Endothelial cell of umbilical vein (primary cell): ENCODE data around the gene TMEM43. TPM values are rescaled to one million over a fixed set of nuclear protein-coding genes. Genes with fewer than 3 reads are reported as not detected.

ENCODE experiments used
- BruUV-seq: library from RNA; stranded (reverse); fragments of 400-500 nt; replicated peaks from 2 replicates; lab custom pipeline; 2021; lab: Mats Ljungman, UMichigan
- CTCF ChIA-PET: fragments of 300-600, 350-600 bp; sonication (Branson Sonifier 250); formaldehyde crosslinking; loops from one replicate; lab custom pipeline; 2021; ENCODE audit warnings: antibody characterized with exemption, inconsistent platforms; lab: Charles Lee
- POLR2A ChIA-PET: fragments of 300-600, 350-600 bp; sonication (Branson Sonifier 250); formaldehyde crosslinking; loops from one replicate; lab custom pipeline; 2021; ENCODE audit warnings: antibody characterized with exemption, inconsistent platforms; lab: Charles Lee
- DNase-seq: peaks from one replicate; pipeline ENCODE4 v3.0.0-alpha.2; 2011; ENCODE audit warnings: low read depth, low spot score
- FAIRE-seq: peaks from 2 replicates; lab custom pipeline; 2011; peaks lifted over from hg19 to GRCh38; lab: Jason Lieb, UNC
- H2AFZ ChIP-seq: 2 replicates; pipeline ENCODE4 v1.6.0; 2012; ENCODE audit warnings: low read depth, low read length, control low read depth, inconsistent platforms
- H3K27ac ChIP-seq: 2 replicates; pipeline ENCODE4 v1.5.1; 2011; ENCODE audit warnings: low read depth, mild to moderate bottlenecking, control low read depth, low read length, moderate library complexity; ENCODE audit not compliant: insufficient read depth
- H3K27me3 ChIP-seq, 2 experiments: 2 replicates each; pipeline versions ENCODE4 v1.6.0 to v1.6.1; 2011; ENCODE audit warnings: low read length in 2 of 2, mixed read lengths in 1 of 2; ENCODE audit not compliant: control insufficient read depth in 2 of 2, insufficient read depth in 2 of 2
- H3K36me3 ChIP-seq, 2 experiments: 2 replicates in 1 of 2; 3 replicates in 1 of 2; pipeline ENCODE4 v1.5.1; 2011; ENCODE audit warnings: low read length in 2 of 2, mild to moderate bottlenecking in 1 of 2, moderate library complexity in 1 of 2; ENCODE audit not compliant: control insufficient read depth in 2 of 2, insufficient read depth in 2 of 2; ENCODE audit errors: extremely low read depth in 1 of 2
- H3K4me1 ChIP-seq: 3 replicates; pipeline ENCODE4 v1.5.1; 2011; ENCODE audit warnings: mild to moderate bottlenecking, low read length; ENCODE audit not compliant: control insufficient read depth, insufficient read depth; ENCODE audit errors: extremely low read depth
- H3K4me2 ChIP-seq: 2 replicates; pipeline ENCODE4 v1.6.1; 2011; ENCODE audit warnings: low read length, control low read depth, mixed read lengths; ENCODE audit not compliant: insufficient read depth
- H3K4me3 ChIP-seq, 3 experiments: fragments of 200-600 bp in 1 of 3; sonication (generic), shearing (Covaris generic) in 1 of 3; replicated peaks in 1 of 3; 2 replicates each; pipeline ENCODE4 v1.5.1; 2011 to 2016; ENCODE audit warnings: control low read depth in 3 of 3, low read length in 3 of 3, mild to moderate bottlenecking in 2 of 3, inconsistent platforms in 1 of 3, low read depth in 1 of 3, moderate library complexity in 1 of 3; ENCODE audit not compliant: insufficient read depth in 1 of 3
- H3K79me2 ChIP-seq: 2 replicates; pipeline ENCODE4 v1.6.0; 2012; ENCODE audit warnings: low read length, inconsistent platforms; ENCODE audit not compliant: control insufficient read depth, insufficient read depth
- H3K9ac ChIP-seq: replicated peaks from 2 replicates; pipeline ENCODE3; 2011; ENCODE audit warnings: low read length, control low read depth; ENCODE audit not compliant: insufficient read depth; ENCODE audit errors: extremely low read depth
- H3K9me1 ChIP-seq: replicated peaks from 3 replicates; pipeline ENCODE4 v1.6.0; 2011; ENCODE audit warnings: mild to moderate bottlenecking, low read length; ENCODE audit not compliant: control insufficient read depth, insufficient read depth; ENCODE audit errors: extremely low read depth
- H3K9me3 ChIP-seq: replicated peaks from 2 replicates; pipeline ENCODE4 v1.5.1; 2012; ENCODE audit warnings: low read length, inconsistent platforms; ENCODE audit not compliant: control insufficient read depth, insufficient read depth
- H4K20me1 ChIP-seq: replicated peaks from 2 replicates; pipeline ENCODE3; 2011; ENCODE audit warnings: mild to moderate bottlenecking, low read length; ENCODE audit not compliant: control insufficient read depth, insufficient read depth; ENCODE audit errors: extremely low read depth
- GATA2 ChIP-seq: IDR thresholded peaks from 2 replicates; pipeline ENCODE4 v1.7.0; 2011; ENCODE audit warnings: low read depth, mild to moderate bottlenecking, moderate library complexity, mixed read lengths, low read length; ENCODE audit not compliant: insufficient read length, insufficient read depth
- JUN ChIP-seq: IDR thresholded peaks from 2 replicates; pipeline ENCODE4 v1.6.1; 2011; ENCODE audit warnings: borderline replicate concordance, low read depth; ENCODE audit not compliant: insufficient read length, insufficient read depth
- MYC ChIP-seq: IDR thresholded peaks from one replicate; pipeline ENCODE4 v1.6.1; 2011; ENCODE audit warnings: mild to moderate bottlenecking, low read depth, low read length
- POLR2A ChIP-seq: IDR thresholded peaks from 2 replicates; pipeline ENCODE4 v1.6.1; 2012; ENCODE audit warnings: low read depth, mild to moderate bottlenecking, control low read depth, low read length
- POLR2AphosphoS5 ChIP-seq: IDR thresholded peaks from 2 replicates; pipeline ENCODE4 v1.6.1; 2012; ENCODE audit warnings: low read depth, mild to moderate bottlenecking, control low read depth, low read length, moderate library complexity; ENCODE audit not compliant: insufficient read depth
- dilution Hi-C: fragments of 300-500 bp; cut with MboI; formaldehyde crosslinking; loops from one replicate; pipeline ENCODE4 v1.15.0; 2019; ENCODE audit warnings: low sequenced_read_pairs; ENCODE audit not compliant: extremely low pct_ligation_motif_present
- intact Hi-C: fragments of 100-400 bp; cut with micrococcal nuclease; formaldehyde crosslinking; loops from one replicate; pipeline ENCODE4 v1.10.0; 2022
- polyA plus RNA-seq, 4 experiments: library from polyadenylated mRNA; depleted of rRNA in 3 of 4; stranded (reverse) in 3 of 4; unstranded in 1 of 4; fragments of >200 nt; gene quantifications; 2 replicates each; pipeline versions ENCODE4 v1.2.1 to v1.2.3, GENCODE V29; 2011 to 2012; ENCODE audit warnings: missing spikeins in 1 of 4
- total RNA-seq: library from RNA; stranded (reverse); gene quantifications from 2 replicates; pipeline ENCODE4 v1.2.3, GENCODE V29; 2021
- TF ChIP-seq, protein P1 (sequence below): IDR thresholded peaks from 2 replicates; pipeline ENCODE4 v1.6.1; 2011; ENCODE audit not compliant: insufficient read depth, insufficient read length

The TMEM43 gene
- total and polyA plus RNA-seq, 2 donors (not counting 3 experiments of a cell fraction or from before 2014, with no cell fraction given), result 80.6 to 119 TPM

DNA sequence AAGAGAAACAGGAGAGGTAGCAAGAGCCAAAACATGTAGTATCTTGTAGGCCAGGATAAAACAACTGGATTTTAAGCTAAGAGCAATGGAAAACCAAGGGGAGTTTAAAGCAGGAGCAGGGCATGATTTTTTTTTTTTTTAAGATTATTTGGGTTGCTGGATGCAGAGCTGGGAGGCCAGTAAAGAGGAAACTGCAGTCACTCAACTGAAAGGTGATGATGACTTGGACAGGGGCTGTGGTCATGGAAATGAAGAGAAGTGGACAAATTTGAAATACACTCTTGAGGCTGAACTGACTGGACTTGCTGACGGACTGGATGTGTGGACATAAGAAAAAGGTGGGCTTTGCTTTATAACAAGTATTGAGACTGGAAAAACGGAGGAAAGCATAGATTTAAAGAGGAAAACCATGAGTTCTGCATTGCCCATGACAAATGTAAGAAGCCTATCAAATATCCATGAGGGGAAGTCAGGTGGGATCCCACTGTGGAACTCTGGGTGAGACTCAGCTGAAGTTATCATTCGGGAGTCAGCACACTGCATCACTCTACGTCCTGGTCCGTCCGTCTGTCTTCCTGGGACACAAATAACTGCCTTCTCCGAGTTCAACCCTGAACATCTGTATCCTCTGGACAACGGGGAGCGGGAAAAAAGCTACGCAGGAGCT, 52.9 kb downstream of the TMEM43 start:
- TSS peak; percentile 50 for BruUV-seq
- H4K20me1 ChIP-seq, result no peaks in the 10 kb centered on the region
- CTCF ChIA-PET, result interaction anchor here (1.0 to 2.2 kb wide), 4 partner anchors 9 to 52 kb away, joined by 4 to 19 read pairs (median 9); partner anchors contain the start of genes CHCHD4 and TMEM43
- peak overlapping the region; percentile 70 for H3K27ac ChIP-seq
- peak overlapping the region; percentile 47 to 81 (median 70) for H3K4me3 ChIP-seq
- H3K4me2 ChIP-seq, result peak overlapping the region; percentile 85
- no peaks in the 10 kb centered on the region for H3K9me3 ChIP-seq
- TF ChIP-seq MYC, result no peak
- no peak for TF ChIP-seq GATA2
- TF ChIP-seq, protein P1, sequence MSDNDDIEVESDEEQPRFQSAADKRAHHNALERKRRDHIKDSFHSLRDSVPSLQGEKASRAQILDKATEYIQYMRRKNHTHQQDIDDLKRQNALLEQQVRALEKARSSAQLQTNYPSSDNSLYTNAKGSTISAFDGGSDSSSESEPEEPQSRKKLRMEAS, result no peak
- peak; percentile 42 for TF ChIP-seq POLR2A
- TF ChIP-seq JUN, result no peak
- no peak for TF ChIP-seq POLR2AphosphoS5
- dilution Hi-C loops, result no loop called here
- peaks cover 10% of the 10 kb centered on the region for H3K4me1 ChIP-seq
- H3K79me2 ChIP-seq, result peaks cover 54% of the 10 kb centered on the region
- no peak for DNase-seq
- POLR2A ChIA-PET, result interaction anchor here (0.7 to 2.2 kb wide), 5 partner anchors 9 to 55 kb away, joined by 3 to 37 read pairs (median 4); partner anchors contain the start of genes CHCHD4 and TMEM43
- peak overlapping the region; percentile 10 for H2AFZ ChIP-seq
- H3K27me3 ChIP-seq, result no peaks in the 10 kb centered on the region
- peak overlapping the region; percentile 83 for H3K9ac ChIP-seq
- H3K9me1 ChIP-seq, result no peaks in the 10 kb centered on the region
- intact Hi-C loops, result loop anchor here (1.0 kb wide), 3 partner anchors 33 to 282 kb away; partner anchors contain the start of gene TMEM43
- H3K36me3 ChIP-seq, result peaks cover 0 to 4% of the 10 kb centered on the region in 2 experiments
- peak; percentile 65 for FAIRE-seq
